K562 (cell line): ENCODE data around the gene TBCCD1. TPM values are rescaled to one million over a fixed set of nuclear protein-coding genes. Genes with fewer than 3 reads are reported as not detected.

ENCODE experiments used
- ATAC-seq: fragments of 200-7000 bp; cut with Tn5 transposase; 3 replicates; pipeline ENCODE4 v1.9.1; 2020; ENCODE audit warnings: moderate library complexity
- BruUV-seq: library from RNA; stranded (reverse); fragments of 400-500 nt; replicated peaks from 2 replicates; lab custom pipeline; 2021; lab: Mats Ljungman, UMichigan
- CTCF ChIA-PET: fragments of 300-600 bp; formaldehyde crosslinking; extraction: SDS; loops from one replicate; lab custom pipeline; 2021; ENCODE audit warnings: low intra/inter-chr PET ratio; lab: Yijun Ruan, JAX
- POLR2A ChIA-PET: fragments of 300-600, 350-650 bp; sonication (Branson Sonifier 250); formaldehyde crosslinking; extraction: SDS; loops from one replicate; lab custom pipeline; 2021; ENCODE audit warnings: antibody characterized with exemption, inconsistent platforms; lab: Yijun Ruan, JAX
- DNase-seq, 4 experiments: peaks; one replicate each; pipeline versions ENCODE4 v3.0.0 to v3.0.0-alpha.2; 2011 to 2018; ENCODE audit warnings: low spot score in 3 of 4, mixed read lengths in 3 of 4; ENCODE audit errors: extremely low read depth in 1 of 4
- FAIRE-seq: peaks from 2 replicates; lab custom pipeline; 2011; peaks lifted over from hg19 to GRCh38; lab: Jason Lieb, UNC
- H2AFZ ChIP-seq: 2 replicates; pipeline ENCODE4 v1.6.0; 2011; ENCODE audit warnings: low read depth, low read length, control low read depth, inconsistent platforms
- H3K27ac ChIP-seq: fragments of 200-600 bp; 3 replicates; pipeline ENCODE4 v1.8.0; 2011; ENCODE audit warnings: low read depth, mild to moderate bottlenecking, control low read depth, inconsistent platforms, low read length, moderate library complexity, mixed read lengths; ENCODE audit errors: extremely low read depth
- H3K27me3 ChIP-seq, 2 experiments: fragments of 300-600 bp in 1 of 2; 2 replicates in 1 of 2; 3 replicates in 1 of 2; pipeline versions ENCODE4 v1.6.0 to v1.8.0; 2011; ENCODE audit warnings: inconsistent platforms in 2 of 2, low read length in 2 of 2, mild to moderate bottlenecking in 1 of 2, mixed read lengths in 1 of 2, moderate library complexity in 1 of 2; ENCODE audit not compliant: control insufficient read depth in 2 of 2, insufficient read depth in 2 of 2
- H3K36me3 ChIP-seq: fragments of 300-600 bp; 3 replicates; pipeline ENCODE4 v1.8.0; 2011; ENCODE audit warnings: mild to moderate bottlenecking, low read length, inconsistent platforms; ENCODE audit not compliant: control insufficient read depth, insufficient read depth
- H3K4me1 ChIP-seq, 2 experiments: fragments of 200-600 bp in 1 of 2; replicated peaks in 1 of 2; 2 replicates in 1 of 2; 3 replicates in 1 of 2; pipeline versions ENCODE4 v1.5.1 to v1.8.0; 2011; ENCODE audit warnings: inconsistent platforms in 2 of 2, low read length in 2 of 2, mild to moderate bottlenecking in 1 of 2, mixed read lengths in 1 of 2, moderate library complexity in 1 of 2; ENCODE audit not compliant: control insufficient read depth in 2 of 2, insufficient read depth in 2 of 2
- H3K4me2 ChIP-seq: 2 replicates; pipeline ENCODE4 v1.6.1; 2011; ENCODE audit warnings: low read length, control low read depth, inconsistent platforms, mixed read lengths; ENCODE audit not compliant: insufficient read depth
- H3K4me3 ChIP-seq: fragments of 200-600 bp; sonication (generic), shearing (Covaris generic); 2 replicates; pipeline ENCODE4 v1.5.1; 2016; ENCODE audit warnings: control low read depth, inconsistent platforms
- H3K79me2 ChIP-seq: fragments of 200-600 bp; 3 replicates; pipeline ENCODE4 v1.8.0; 2011; ENCODE audit warnings: low read length, inconsistent platforms; ENCODE audit not compliant: control insufficient read depth, insufficient read depth
- H3K9ac ChIP-seq, 2 experiments: 2 replicates each; pipeline versions ENCODE4 v1.6.0 to v1.6.1; 2011; ENCODE audit warnings: low read depth in 2 of 2, low read length in 2 of 2, control low read depth in 1 of 2, inconsistent platforms in 1 of 2, mild to moderate bottlenecking in 1 of 2, mixed read lengths in 1 of 2; ENCODE audit not compliant: insufficient read depth in 1 of 2
- H3K9me1 ChIP-seq: one replicate; pipeline ENCODE4 v1.6.0; 2011; ENCODE audit warnings: inconsistent platforms, mild to moderate bottlenecking, low read length, moderate library complexity; ENCODE audit not compliant: control insufficient read depth, insufficient read depth
- H3K9me3 ChIP-seq: replicated peaks from 2 replicates; pipeline ENCODE4 v1.5.1; 2011; ENCODE audit warnings: low read depth, low read length, inconsistent platforms; ENCODE audit not compliant: control insufficient read depth, insufficient read depth
- H4K20me1 ChIP-seq: replicated peaks from 2 replicates; pipeline ENCODE4 v1.6.1; 2011; ENCODE audit warnings: low read length, inconsistent platforms, mixed read lengths; ENCODE audit not compliant: control insufficient read depth, insufficient read depth
- BCOR ChIP-seq: fragments of 450-650 bp; IDR thresholded peaks from 2 replicates; pipeline ENCODE4 v1.6.1; 2016
- MTA1 ChIP-seq: fragments of 450-650 bp; IDR thresholded peaks from 2 replicates; pipeline ENCODE4 v1.6.1; 2017; ENCODE audit warnings: borderline replicate concordance
- SIX5 ChIP-seq, 2 experiments: IDR thresholded peaks; 2 replicates each; pipeline ENCODE4 v1.6.1; 2011; ENCODE audit warnings: low read length in 2 of 2, borderline replicate concordance in 1 of 2, low read depth in 1 of 2, mild to moderate bottlenecking in 1 of 2, moderate library complexity in 1 of 2; ENCODE audit not compliant: insufficient read depth in 1 of 2
- ZNF512 ChIP-seq: IDR thresholded peaks from 2 replicates; pipeline ENCODE4 v1.6.1; 2016; ENCODE audit warnings: missing genetic modification characterization, missing compliant biosample characterization
- ZNF696 ChIP-seq: fragments of 250-450 bp; sonication (Bioruptor Pico); conservative IDR thresholded peaks from 2 replicates; pipeline ENCODE4 v1.4.0; 2020; ENCODE audit warnings: mild to moderate bottlenecking, moderate library complexity
- WGBS: fragments of 100-300 bp; shearing (Covaris generic); methylation state at CpG from one replicate; pipeline ENCODE4 v1.1.6; 2016; ENCODE audit warnings: low coverage, mixed read lengths; ENCODE audit not compliant: insufficient coverage; ENCODE audit errors: missing lambda C conversion rate; 5-methylcytosine and 5-hydroxymethylcytosine counted together
- in situ Hi-C: fragments of 300-500 bp; cut with MboI; formaldehyde crosslinking; loops from 4 replicates; pipeline ENCODE4 v1.15.0; 2018; ENCODE audit warnings: inconsistent platforms, mixed read lengths
- intact Hi-C: fragments of 100-400 bp; cut with micrococcal nuclease; formaldehyde crosslinking; loops from 2 replicates; pipeline ENCODE4 v1.14.2; 2022
- polyA plus RNA-seq, 8 experiments: library from polyadenylated mRNA; depleted of rRNA in 4 of 8; stranded (reverse) in 5 of 8; unstranded in 3 of 8; fragments of >200 nt; fragmentation: Nextera tagmentation in 2 of 8; fragmentation: Illumina TruSeq in 1 of 8; extraction: Ambion mirVana in 2 of 8; extraction: Trizol in 1 of 8; gene quantifications; 2 replicates each; pipeline versions ENCODE4 v1.2.1 to v1.2.3, GENCODE V29; 2011 to 2014; ENCODE audit warnings: inconsistent platforms in 1 of 8, missing spikeins in 1 of 8
- total RNA-seq, 7 experiments: library from RNA; depleted of rRNA in 6 of 7; stranded (reverse); fragments of >200 nt in 6 of 7; fragmentation: Illumina TruSeq in 2 of 7; extraction: Trizol in 2 of 7; gene quantifications; 2 replicates each; pipeline versions ENCODE4 v1.2.1 to v1.2.3, GENCODE V29; 2011 to 2021; ENCODE audit warnings: low replicate concordance in 1 of 7

Gene TBCCD1
- total and polyA plus RNA-seq, 9 of the 15 experiments (the other 6 are each of a cell fraction or from before 2014, with no cell fraction given): 17.7 to 31.1 (median 21.2) TPM

- Histone ChIP-seq H3K36me3 (no peaks in the 10 kb centered on the region), H2AFZ (no peak overlapping the region), H3K4me1 (peaks cover 6 to 16% of the 10 kb centered on the region in 2 experiments), H4K20me1 (no peaks in the 10 kb centered on the region), H3K79me2 (no peaks in the 10 kb centered on the region), H3K9me1 (no peaks in the 10 kb centered on the region), H3K4me3 (no peak overlapping the region), H3K27me3 (no peaks in the 10 kb centered on the region; a peak in 2 of 5 replicates), H3K27ac (no peak overlapping the region), H3K9ac (no peak overlapping the region), H3K4me2 (no peak overlapping the region), H3K9me3 (no peaks in the 10 kb centered on the region)
- ChIA-PET POLR2A (interaction anchor here (1.6 kb wide), 1 partner anchor 180 kb away, joined by 8 read pairs; the partner anchor contains the start of gene EIF4A2), CTCF (no interaction called here)
- FAIRE-seq: no peak
- no peak for DNase-seq
- intact Hi-C loops (no loop called here), in situ Hi-C loops (no loop called here)
- TF ChIP-seq SIX5 (IDR thresholded peaks at IDR 0.05; ENCODE audit: borderline replicate concordance in 1 of 2, insufficient read depth in 1 of 2, low read depth in 1 of 2, low read length in 2 of 2) (no peak), ZNF696 (CRISPR knock-in tag) (no peak)
- 44% methylated on average over 7 of the region's 7 CpGs for WGBS
- no peak for ATAC-seq
- BruUV-seq: no TSS peak
Measured at GRCh38 chr3:186603159-186603558, 36.0 kb upstream of the TBCCD1 start.

GRCh38 chr3:186600896-186601295 is 33.8 kb upstream of the TBCCD1 start:
- H3K27ac ChIP-seq: no peak overlapping the region
- H3K4me2 ChIP-seq: no peak overlapping the region

More at GRCh38 chr3:186600896-186601295, 33.8 kb upstream of the TBCCD1 start:
- no peaks in the 10 kb centered on the region for H3K9me1 ChIP-seq
- CTCF ChIA-PET: no interaction called here
- ATAC-seq (no peak), FAIRE-seq (no peak), DNase-seq (no peak)
- POLR2A ChIA-PET: interaction anchor here (0.8 to 1.1 kb wide), 2 partner anchors 14 to 183 kb away, joined by 3 to 4 read pairs; partner anchors contain the start of gene EIF4A2
- no peak overlapping the region for H3K4me3 ChIP-seq
- H3K79me2 ChIP-seq: no peaks in the 10 kb centered on the region
- peaks cover 6 to 19% of the 10 kb centered on the region in 2 experiments for H3K4me1 ChIP-seq
- no peaks in the 10 kb centered on the region for H3K9me3 ChIP-seq
- no TSS peak for BruUV-seq
- in situ Hi-C loops: no loop called here
- 61% methylated on average over 3 of the region's 3 CpGs for WGBS
- no peaks in the 10 kb centered on the region for H4K20me1 ChIP-seq
- no peak overlapping the region for H3K9ac ChIP-seq
- no peak overlapping the region for H2AFZ ChIP-seq
- H3K36me3 ChIP-seq: no peaks in the 10 kb centered on the region
- no peaks in the 10 kb centered on the region; a peak in 2 of 5 replicates for H3K27me3 ChIP-seq
- intact Hi-C loops: no loop called here
- TF ChIP-seq ZNF512 (peak; percentile 65; the same call in 1 of the 2 replicates), MTA1 (peak; percentile 44; the same call in 1 of the 2 replicates), BCOR (no peak)
- TF ChIP-seq, all 486 proteins: peak for 2
